Endothelial cell of umbilical vein (primary cell): ENCODE results near the gene PDE8B. TPM values are rescaled to one million over a fixed set of nuclear protein-coding genes. Genes with fewer than 3 reads are reported as not detected.

Source experiments
- BruUV-seq: library from RNA; stranded (reverse); fragments of 400-500 nt; replicated peaks from 2 replicates; lab custom pipeline; 2021; lab: Mats Ljungman, UMichigan
- CTCF ChIA-PET: fragments of 300-600, 350-600 bp; sonication (Branson Sonifier 250); formaldehyde crosslinking; loops from one replicate; lab custom pipeline; 2021; ENCODE audit warnings: antibody characterized with exemption, inconsistent platforms; lab: Charles Lee
- POLR2A ChIA-PET: fragments of 300-600, 350-600 bp; sonication (Branson Sonifier 250); formaldehyde crosslinking; loops from one replicate; lab custom pipeline; 2021; ENCODE audit warnings: antibody characterized with exemption, inconsistent platforms; lab: Charles Lee
- DNase-seq: peaks from one replicate; pipeline ENCODE4 v3.0.0-alpha.2; 2011; ENCODE audit warnings: low read depth, low spot score
- FAIRE-seq: peaks from 2 replicates; lab custom pipeline; 2011; peaks lifted over from hg19 to GRCh38; lab: Jason Lieb, UNC
- H2AFZ ChIP-seq: 2 replicates; pipeline ENCODE4 v1.6.0; 2012; ENCODE audit warnings: low read depth, low read length, control low read depth, inconsistent platforms
- H3K27ac ChIP-seq: 2 replicates; pipeline ENCODE4 v1.5.1; 2011; ENCODE audit warnings: low read depth, mild to moderate bottlenecking, control low read depth, low read length, moderate library complexity; ENCODE audit not compliant: insufficient read depth
- H3K27me3 ChIP-seq, 2 experiments: 2 replicates each; pipeline versions ENCODE4 v1.6.0 to v1.6.1; 2011; ENCODE audit warnings: low read length in 2 of 2, mixed read lengths in 1 of 2; ENCODE audit not compliant: control insufficient read depth in 2 of 2, insufficient read depth in 2 of 2
- H3K36me3 ChIP-seq, 2 experiments: 2 replicates in 1 of 2; 3 replicates in 1 of 2; pipeline ENCODE4 v1.5.1; 2011; ENCODE audit warnings: low read length in 2 of 2, mild to moderate bottlenecking in 1 of 2, moderate library complexity in 1 of 2; ENCODE audit not compliant: control insufficient read depth in 2 of 2, insufficient read depth in 2 of 2; ENCODE audit errors: extremely low read depth in 1 of 2
- H3K4me1 ChIP-seq: 3 replicates; pipeline ENCODE4 v1.5.1; 2011; ENCODE audit warnings: mild to moderate bottlenecking, low read length; ENCODE audit not compliant: control insufficient read depth, insufficient read depth; ENCODE audit errors: extremely low read depth
- H3K4me2 ChIP-seq: 2 replicates; pipeline ENCODE4 v1.6.1; 2011; ENCODE audit warnings: low read length, control low read depth, mixed read lengths; ENCODE audit not compliant: insufficient read depth
- H3K4me3 ChIP-seq, 3 experiments: fragments of 200-600 bp in 1 of 3; sonication (generic), shearing (Covaris generic) in 1 of 3; replicated peaks in 1 of 3; 2 replicates each; pipeline ENCODE4 v1.5.1; 2011 to 2016; ENCODE audit warnings: control low read depth in 3 of 3, low read length in 3 of 3, mild to moderate bottlenecking in 2 of 3, inconsistent platforms in 1 of 3, low read depth in 1 of 3, moderate library complexity in 1 of 3; ENCODE audit not compliant: insufficient read depth in 1 of 3
- H3K79me2 ChIP-seq: 2 replicates; pipeline ENCODE4 v1.6.0; 2012; ENCODE audit warnings: low read length, inconsistent platforms; ENCODE audit not compliant: control insufficient read depth, insufficient read depth
- H3K9ac ChIP-seq: replicated peaks from 2 replicates; pipeline ENCODE3; 2011; ENCODE audit warnings: low read length, control low read depth; ENCODE audit not compliant: insufficient read depth; ENCODE audit errors: extremely low read depth
- H3K9me1 ChIP-seq: replicated peaks from 3 replicates; pipeline ENCODE4 v1.6.0; 2011; ENCODE audit warnings: mild to moderate bottlenecking, low read length; ENCODE audit not compliant: control insufficient read depth, insufficient read depth; ENCODE audit errors: extremely low read depth
- H3K9me3 ChIP-seq: replicated peaks from 2 replicates; pipeline ENCODE4 v1.5.1; 2012; ENCODE audit warnings: low read length, inconsistent platforms; ENCODE audit not compliant: control insufficient read depth, insufficient read depth
- H4K20me1 ChIP-seq: replicated peaks from 2 replicates; pipeline ENCODE3; 2011; ENCODE audit warnings: mild to moderate bottlenecking, low read length; ENCODE audit not compliant: control insufficient read depth, insufficient read depth; ENCODE audit errors: extremely low read depth
- CTCF ChIP-seq, 2 donors: IDR thresholded peaks; 1 replicate in 1 of 2; 2 replicates in 1 of 2; pipeline ENCODE4 v1.5.1; 2011; ENCODE audit warnings: low read length in 2 of 2, mild to moderate bottlenecking in 2 of 2, moderate library complexity in 2 of 2, control low read depth in 1 of 2, inconsistent platforms in 1 of 2, low read depth in 1 of 2; ENCODE audit not compliant: insufficient read depth in 1 of 2; ENCODE audit errors: extremely low read depth in 1 of 2
- EZH2 ChIP-seq: IDR thresholded peaks from 2 replicates; pipeline ENCODE4 v1.6.1; 2012; ENCODE audit warnings: borderline replicate concordance, low read depth, mild to moderate bottlenecking, moderate library complexity, low read length, inconsistent platforms; ENCODE audit not compliant: severe bottlenecking
- FOS ChIP-seq: IDR thresholded peaks from 2 replicates; pipeline ENCODE4 v1.6.1; 2011; ENCODE audit warnings: mild to moderate bottlenecking, low read length, moderate library complexity, borderline replicate concordance; ENCODE audit not compliant: insufficient read depth
- GATA2 ChIP-seq: IDR thresholded peaks from 2 replicates; pipeline ENCODE4 v1.7.0; 2011; ENCODE audit warnings: low read depth, mild to moderate bottlenecking, moderate library complexity, mixed read lengths, low read length; ENCODE audit not compliant: insufficient read length, insufficient read depth
- JUN ChIP-seq: IDR thresholded peaks from 2 replicates; pipeline ENCODE4 v1.6.1; 2011; ENCODE audit warnings: borderline replicate concordance, low read depth; ENCODE audit not compliant: insufficient read length, insufficient read depth
- MYC ChIP-seq: IDR thresholded peaks from one replicate; pipeline ENCODE4 v1.6.1; 2011; ENCODE audit warnings: mild to moderate bottlenecking, low read depth, low read length
- POLR2A ChIP-seq: IDR thresholded peaks from 2 replicates; pipeline ENCODE4 v1.6.1; 2012; ENCODE audit warnings: low read depth, mild to moderate bottlenecking, control low read depth, low read length
- POLR2AphosphoS5 ChIP-seq: IDR thresholded peaks from 2 replicates; pipeline ENCODE4 v1.6.1; 2012; ENCODE audit warnings: low read depth, mild to moderate bottlenecking, control low read depth, low read length, moderate library complexity; ENCODE audit not compliant: insufficient read depth
- dilution Hi-C: fragments of 300-500 bp; cut with MboI; formaldehyde crosslinking; loops from one replicate; pipeline ENCODE4 v1.15.0; 2019; ENCODE audit warnings: low sequenced_read_pairs; ENCODE audit not compliant: extremely low pct_ligation_motif_present
- intact Hi-C: fragments of 100-400 bp; cut with micrococcal nuclease; formaldehyde crosslinking; loops from one replicate; pipeline ENCODE4 v1.10.0; 2022
- polyA plus RNA-seq, 4 experiments: library from polyadenylated mRNA; depleted of rRNA in 3 of 4; stranded (reverse) in 3 of 4; unstranded in 1 of 4; fragments of >200 nt; gene quantifications; 2 replicates each; pipeline versions ENCODE4 v1.2.1 to v1.2.3, GENCODE V29; 2011 to 2012; ENCODE audit warnings: missing spikeins in 1 of 4
- total RNA-seq: library from RNA; stranded (reverse); gene quantifications from 2 replicates; pipeline ENCODE4 v1.2.3, GENCODE V29; 2021
- TF ChIP-seq, protein P1 (sequence below): IDR thresholded peaks from 2 replicates; pipeline ENCODE4 v1.6.1; 2011; ENCODE audit not compliant: insufficient read depth, insufficient read length

The PDE8B gene
- total and polyA plus RNA-seq, 2 donors (not counting 3 experiments of a cell fraction or from before 2014, with no cell fraction given): not detected

DNA sequence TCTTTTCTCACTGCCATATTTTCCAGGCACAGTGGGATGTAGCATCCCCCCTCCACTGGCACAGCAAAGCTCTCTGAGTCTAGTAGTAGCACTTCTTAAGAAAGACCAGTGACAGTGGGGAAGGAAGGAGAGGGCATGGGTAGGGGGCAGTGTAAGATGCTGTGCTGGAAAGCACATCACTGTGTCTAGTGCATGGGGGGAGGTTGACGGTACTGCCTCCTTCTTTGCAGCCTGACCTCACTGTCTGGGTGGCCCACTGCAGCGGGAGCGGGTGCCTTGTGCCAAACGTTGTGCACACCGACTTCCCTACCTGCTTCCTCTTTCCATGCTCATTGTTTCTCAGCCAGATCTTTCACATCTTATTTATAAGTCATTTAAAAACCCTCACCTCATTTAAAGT is 91.8 kb downstream of the PDE8B start:
- dilution Hi-C loops: no loop called here
- Histone ChIP-seq H3K9me1 (no peaks in the 10 kb centered on the region), H3K27ac (no peak overlapping the region), H4K20me1 (no peaks in the 10 kb centered on the region), H2AFZ (no peak overlapping the region), H3K9me3 (no peaks in the 10 kb centered on the region), H3K36me3 (no peaks in the 10 kb centered on the region), H3K4me1 (no peaks in the 10 kb centered on the region), H3K79me2 (no peaks in the 10 kb centered on the region), H3K27me3 (no peaks in the 10 kb centered on the region), H3K9ac (no peak overlapping the region), H3K4me3 (no peak overlapping the region), H3K4me2 (no peak overlapping the region)
- ChIA-PET CTCF (no interaction called here), POLR2A (no interaction called here)
- intact Hi-C loops: no loop called here
- DNase-seq (no peak), FAIRE-seq (no peak)
- TF ChIP-seq JUN (no peak), POLR2AphosphoS5 (no peak), EZH2 (no peak)
- TF ChIP-seq, protein P1, sequence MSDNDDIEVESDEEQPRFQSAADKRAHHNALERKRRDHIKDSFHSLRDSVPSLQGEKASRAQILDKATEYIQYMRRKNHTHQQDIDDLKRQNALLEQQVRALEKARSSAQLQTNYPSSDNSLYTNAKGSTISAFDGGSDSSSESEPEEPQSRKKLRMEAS: no peak
- BruUV-seq: no TSS peak

DNA sequence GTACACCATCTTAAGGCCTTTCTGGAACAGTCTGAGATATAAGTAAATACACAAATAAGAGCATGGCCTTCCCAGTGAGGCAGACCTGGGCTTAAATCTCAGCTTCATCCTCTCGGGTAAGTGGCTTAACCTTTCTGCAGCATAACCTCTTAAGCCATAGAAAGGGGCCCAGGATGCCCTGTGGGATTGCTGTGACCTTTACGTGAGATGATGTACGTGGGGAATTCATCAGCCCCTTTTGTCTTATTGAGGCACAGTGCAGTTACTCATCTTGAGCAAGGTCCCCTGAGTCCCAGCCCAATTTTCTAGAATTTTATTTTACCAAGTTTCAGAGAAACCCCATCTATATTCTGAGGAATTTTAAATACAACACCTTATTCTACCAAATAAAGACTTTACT is 92.2 kb downstream of the PDE8B start:
- Histone ChIP-seq H3K4me3 (no peak overlapping the region), H3K9ac (no peak overlapping the region), H2AFZ (no peak overlapping the region), H3K4me2 (no peak overlapping the region), H3K9me1 (no peaks in the 10 kb centered on the region), H3K79me2 (no peaks in the 10 kb centered on the region), H3K36me3 (no peaks in the 10 kb centered on the region), H4K20me1 (no peaks in the 10 kb centered on the region), H3K4me1 (no peaks in the 10 kb centered on the region), H3K27me3 (no peaks in the 10 kb centered on the region), H3K27ac (no peak overlapping the region), H3K9me3 (no peaks in the 10 kb centered on the region)
- TF ChIP-seq JUN (no peak), POLR2AphosphoS5 (no peak), GATA2 (no peak), MYC (no peak), EZH2 (no peak), POLR2A (no peak), CTCF (IDR thresholded peaks at IDR 0.05; ENCODE audit: extremely low read depth in 1 of 2, insufficient read depth in 1 of 2, low read depth in 1 of 2, low read length in 2 of 2) (no peak), FOS (no peak)
- TF ChIP-seq, protein P1: no peak
- no peak for FAIRE-seq
- intact Hi-C loops (no loop called here), dilution Hi-C loops (no loop called here)
- DNase-seq: no peak
- ChIA-PET POLR2A (no interaction called here), CTCF (no interaction called here)
- no TSS peak for BruUV-seq
